DOHH2 (cell line): Measurements from ENCODE around the gene C8A.

Source experiments
- CTCF ChIP-seq: fragments of 200-600 bp; sonication (generic); IDR thresholded peaks from one replicate; pipeline ENCODE4 v1.5.1; 2014; ENCODE audit warnings: antibody characterized with exemption, mild to moderate bottlenecking, low read depth, low read length; ENCODE audit not compliant: poor library complexity, severe bottlenecking
- EZH2phosphoT487 ChIP-seq: fragments of 200-600 bp; sonication (generic); IDR thresholded peaks from 2 replicates; pipeline ENCODE4 v1.6.1; 2017; ENCODE audit warnings: borderline replicate concordance, mild to moderate bottlenecking, antibody characterized with exemption, low read length, moderate library complexity, mixed read lengths

GRCh38 chr1:56911098-56911938, 56.7 kb downstream of the C8A start:
- no peak for TF ChIP-seq CTCF
- TF ChIP-seq EZH2phosphoT487, result no peak
